Lower lobe of right lung (tissue), 2 donors: ENCODE results near the gene PRDM16. TPM values are rescaled to one million over a fixed set of nuclear protein-coding genes. Genes with fewer than 3 reads are reported as not detected.
A peak's percentile ranks its signal among the peaks of the same experiment; 100 is the strongest.

Source experiments
- ATAC-seq, 2 donors: fragments of 200-7000 bp; cut with Tn5 transposase; one replicate each; pipeline ENCODE4 v1.9.1; 2020 to 2022; ENCODE audit warnings: mild to moderate bottlenecking in 2 of 2, moderate library complexity in 2 of 2
- DNase-seq: peaks from one replicate; pipeline ENCODE4 v3.0.0-alpha.2; 2020
- H3K27ac ChIP-seq: fragments of 200-600 bp; one replicate; pipeline ENCODE4 v1.8.0; 2022
- H3K27me3 ChIP-seq: fragments of 200-600 bp; one replicate; pipeline ENCODE4 v1.8.0; 2022; ENCODE audit warnings: low read depth
- H3K36me3 ChIP-seq: fragments of 200-600 bp; one replicate; pipeline ENCODE4 v1.8.0; 2022; ENCODE audit warnings: mild to moderate bottlenecking
- H3K4me1 ChIP-seq: fragments of 200-600 bp; one replicate; pipeline ENCODE4 v1.8.0; 2022
- H3K4me3 ChIP-seq: fragments of 200-600 bp; one replicate; pipeline ENCODE4 v1.8.0; 2022; ENCODE audit warnings: mild to moderate bottlenecking
- H3K9me3 ChIP-seq: fragments of 200-600 bp; one replicate; pipeline ENCODE4 v1.8.0; 2022
- CTCF ChIP-seq: fragments of 200-600 bp; IDR thresholded peaks from one replicate; pipeline ENCODE4 v1.8.0; 2022; ENCODE audit warnings: antibody characterized with exemption, mild to moderate bottlenecking
- intact Hi-C: fragments of 100-400 bp; cut with DNase I; formaldehyde crosslinking; loops from one replicate; pipeline ENCODE4 v1.11.0; 2022
- total RNA-seq: library from RNA; stranded (reverse); fragmentation: NEBNext Ultra II Directional; extraction: Animal tissue kit (Norgen Biotek cat#: 25700); gene quantifications from one replicate; pipeline ENCODE4 v1.2.1, GENCODE V29; 2021
- donor health status: DM: no; HTN: yes; CAD: no; lungs with severe emphysema.

Gene PRDM16
- total RNA-seq, 1 donor from 2014 or later = 19.2 TPM

GRCh38 chr1:3346478-3346877, 277.5 kb downstream of the PRDM16 start:
- Histone ChIP-seq H3K4me3 (no peak overlapping the region), H3K36me3 (no peaks in the 10 kb centered on the region), H3K27ac (no peak overlapping the region), H3K9me3 (peaks cover 16% of the 10 kb centered on the region), H3K27me3 (peaks cover 21% of the 10 kb centered on the region), H3K4me1 (no peaks in the 10 kb centered on the region)
- TF ChIP-seq CTCF = no peak
- intact Hi-C loops = no loop called here
- no peak for DNase-seq
- ATAC-seq = no peak

- Histone ChIP-seq H3K27me3 (peaks cover 21% of the 10 kb centered on the region), H3K9me3 (peaks cover 16% of the 10 kb centered on the region), H3K36me3 (no peaks in the 10 kb centered on the region), H3K27ac (no peak overlapping the region), H3K4me3 (no peak overlapping the region), H3K4me1 (no peaks in the 10 kb centered on the region)
- ATAC-seq (no peak), DNase-seq (no peak)
- intact Hi-C loops = no loop called here
- no peak for TF ChIP-seq CTCF
Observed at GRCh38 chr1:3347257-3348020, 278.4 kb downstream of the PRDM16 start.

- peaks cover 27% of the 10 kb centered on the region for H3K27me3 ChIP-seq
- peaks cover 15% of the 10 kb centered on the region for H3K9me3 ChIP-seq
- no peaks in the 10 kb centered on the region for H3K4me1 ChIP-seq
- intact Hi-C loops = no loop called here
- H3K36me3 ChIP-seq = no peaks in the 10 kb centered on the region
- no peak overlapping the region for H3K27ac ChIP-seq
- ATAC-seq (no peak), DNase-seq (no peak)
- no peak for TF ChIP-seq CTCF
- no peak overlapping the region for H3K4me3 ChIP-seq
Observed at GRCh38 chr1:3348196-3348865, 279.3 kb downstream of the PRDM16 start.

- Histone ChIP-seq H3K27ac (no peak overlapping the region), H3K4me1 (no peaks in the 10 kb centered on the region), H3K4me3 (no peak overlapping the region), H3K36me3 (no peaks in the 10 kb centered on the region), H3K9me3 (peaks cover 7% of the 10 kb centered on the region), H3K27me3 (peaks cover 32% of the 10 kb centered on the region)
- DNase-seq (no peak), ATAC-seq (peak in 1 of 2 donors; percentile 7)
- peak; percentile 11 for TF ChIP-seq CTCF
- intact Hi-C loops = no loop called here
Observed at GRCh38 chr1:3349161-3349967, 280.4 kb downstream of the PRDM16 start.

GRCh38 chr1:3349968-3350299, 280.9 kb downstream of the PRDM16 start:
- DNase-seq = no peak
- no peaks in the 10 kb centered on the region for H3K36me3 ChIP-seq
- peaks cover 1% of the 10 kb centered on the region for H3K9me3 ChIP-seq
- ATAC-seq = no peak
- no peaks in the 10 kb centered on the region for H3K4me1 ChIP-seq
- intact Hi-C loops = no loop called here
- H3K27ac ChIP-seq = no peak overlapping the region
- H3K27me3 ChIP-seq = peaks cover 32% of the 10 kb centered on the region
- no peak overlapping the region for H3K4me3 ChIP-seq
- no peak for TF ChIP-seq CTCF
